RWPE1 (cell line): Measurements from ENCODE around the gene KCTD1.

Source experiments
- CTCF ChIA-PET: fragments of 350-600 bp; sonication (Branson Sonifier 250); formaldehyde crosslinking; extraction: SDS; loops from one replicate; lab custom pipeline; 2021; lab: Yijun Ruan, JAX
- POLR2A ChIA-PET: fragments of 400-600 bp; formaldehyde crosslinking; extraction: SDS; loops from one replicate; lab custom pipeline; 2020; ENCODE audit warnings: antibody characterized with exemption; ENCODE audit not compliant: low non-redundant PET; lab: Yijun Ruan, JAX
- DNase-seq: peaks from one replicate; pipeline ENCODE4 v3.0.0; 2012; ENCODE audit warnings: low spot score
- H3K27ac ChIP-seq: fragments of 450-650 bp; 2 replicates; pipeline ENCODE4 v1.5.1; 2017
- CTCF ChIP-seq: fragments of 450-650 bp; conservative IDR thresholded peaks from 2 replicates; pipeline ENCODE4 v1.5.1; 2017; ENCODE audit warnings: low read depth, mild to moderate bottlenecking

Gene KCTD1

GRCh38 chr18:26482569-26482968 lies 65.8 kb downstream of the KCTD1 start:
- H3K27ac ChIP-seq, result peak overlapping the region; percentile 96
- ChIA-PET CTCF (no interaction called here), POLR2A (no interaction called here)
- no peak for TF ChIP-seq CTCF
- no peak for DNase-seq

DNA sequence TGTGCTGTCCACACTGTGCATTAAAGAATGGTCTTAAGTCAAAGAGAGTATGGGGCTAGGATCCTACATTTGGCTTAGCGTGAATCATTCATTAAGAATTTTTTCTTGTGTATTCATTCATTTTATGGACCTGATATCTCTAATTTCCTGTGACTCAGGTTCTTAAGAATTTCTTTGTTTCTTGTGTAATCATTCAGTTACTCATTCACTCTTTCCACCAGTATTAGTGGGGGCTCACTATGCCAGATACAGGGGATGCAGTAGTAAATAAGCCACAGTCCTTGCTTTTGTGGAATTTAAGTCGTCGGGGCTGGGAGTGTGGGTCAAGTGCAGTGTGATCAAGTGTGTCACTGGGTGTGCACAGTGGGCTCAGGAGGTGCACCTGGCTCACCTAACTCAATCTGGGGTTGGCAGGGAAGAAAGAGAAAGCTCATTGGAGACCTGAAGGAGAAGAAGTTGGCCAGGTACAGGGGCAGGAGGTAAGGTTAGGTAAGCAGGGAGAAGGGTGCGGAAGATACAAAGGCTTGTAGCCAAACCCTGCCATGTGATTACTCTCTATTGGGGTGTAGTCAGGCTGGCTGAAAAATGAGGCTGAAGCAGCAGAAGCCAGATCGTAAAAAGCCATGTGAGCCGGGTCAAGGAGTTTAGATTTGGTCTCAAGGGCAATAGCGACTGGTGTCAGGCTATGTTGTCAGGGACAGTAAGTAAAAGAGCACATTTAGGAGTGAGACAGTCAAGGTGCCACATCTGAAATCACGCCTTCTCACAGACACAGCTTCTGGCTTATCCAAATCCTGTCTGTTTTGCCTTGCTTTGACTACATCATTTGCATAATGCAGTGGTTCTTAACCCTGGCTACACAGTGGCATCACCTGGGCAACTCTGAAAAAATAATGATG lies 67.2 kb downstream of the KCTD1 start:
- peak; percentile 89 for DNase-seq
- POLR2A ChIA-PET, result no interaction called here

GRCh38 chr18:26479681-26480079 lies 68.7 kb downstream of the KCTD1 start:
- no peak for TF ChIP-seq CTCF
- H3K27ac ChIP-seq, result peak overlapping the region; percentile 72
- ChIA-PET POLR2A (no interaction called here), CTCF (no interaction called here)
- no peak for DNase-seq

More for the DNA sequence above, 67.2 kb downstream of the KCTD1 start:
- no peak for TF ChIP-seq CTCF
- CTCF ChIA-PET, result interaction anchor here (1.0 kb wide), 1 partner anchor 168 kb away, joined by 3 read pairs; no protein-coding TSS in a partner anchor
- peak overlapping the region; percentile 96 for H3K27ac ChIP-seq

DNA sequence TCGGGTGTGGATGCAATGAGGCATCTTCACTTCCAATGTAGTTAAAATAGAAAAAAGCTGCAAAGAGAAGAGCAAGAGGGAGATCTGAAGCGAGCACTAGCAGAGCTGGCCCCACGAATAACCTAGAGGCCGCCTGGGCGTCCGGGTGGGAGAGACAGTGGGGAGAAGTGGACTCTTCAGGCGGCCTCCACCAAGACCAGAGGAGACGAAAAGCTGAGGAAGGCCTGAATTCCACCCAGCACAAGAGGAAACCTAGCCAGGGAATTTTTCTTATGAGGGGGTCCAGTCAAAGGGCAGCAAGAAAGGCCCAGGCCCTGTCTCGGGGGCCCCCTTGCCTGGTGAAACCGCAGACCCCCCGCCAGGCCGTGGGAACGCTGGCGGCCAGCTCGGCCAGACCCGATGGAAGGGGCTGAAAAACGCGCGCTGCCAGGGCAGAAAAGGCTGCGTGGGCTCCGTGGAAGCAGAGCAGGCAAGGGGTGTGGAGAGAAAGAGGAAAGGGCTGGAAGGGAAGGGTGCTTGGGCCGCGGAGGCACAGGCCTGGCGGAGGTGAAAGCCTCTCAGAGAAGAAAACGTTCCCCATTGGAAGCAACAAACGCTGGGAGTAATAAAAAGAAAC lies 69.2 kb downstream of the KCTD1 start:
- no peak for DNase-seq
- TF ChIP-seq CTCF, result no peak
- peak overlapping the region; percentile 72 for H3K27ac ChIP-seq
- ChIA-PET POLR2A (no interaction called here), CTCF (interaction anchor here (1.0 kb wide), 1 partner anchor 9 kb away, joined by 4 read pairs; no protein-coding TSS in a partner anchor)

GRCh38 chr18:26477828-26478466 lies 70.4 kb downstream of the KCTD1 start:
- POLR2A ChIA-PET, result no interaction called here
- peak; percentile 51 for DNase-seq
- CTCF ChIA-PET, result interaction anchor here (0.6 to 1.0 kb wide), 2 partner anchors 10 to 1308 kb away, joined by 3 to 4 read pairs; no protein-coding TSS in a partner anchor
- no peak for TF ChIP-seq CTCF
- no peak overlapping the region for H3K27ac ChIP-seq

GRCh38 chr18:26476697-26477096 lies 71.7 kb downstream of the KCTD1 start:
- ChIA-PET CTCF (no interaction called here), POLR2A (no interaction called here)
- DNase-seq, result no peak
- TF ChIP-seq CTCF, result no peak
- no peak overlapping the region for H3K27ac ChIP-seq
